ENCODE results near the gene CGB3. TPM values are rescaled to one million over a fixed set of nuclear protein-coding genes. Genes with fewer than 3 reads are reported as not detected.

CGB3 gene
- total RNA-seq, 1 experiment from 2014 or later, result not detected

GRCh38 chr19:49016067-49016839 is 7.9 kb downstream of the CGB3 start:
- DNase-seq (ENCODE audit: low read depth), result no peak

- no peak for DNase-seq (ENCODE audit: low read depth)
Measured at GRCh38 chr19:49014870-49015255, 9.3 kb downstream of the CGB3 start.

GRCh38 chr19:49014123-49014869 is 9.8 kb downstream of the CGB3 start:
- DNase-seq (ENCODE audit: low read depth), result no peak

DNA sequence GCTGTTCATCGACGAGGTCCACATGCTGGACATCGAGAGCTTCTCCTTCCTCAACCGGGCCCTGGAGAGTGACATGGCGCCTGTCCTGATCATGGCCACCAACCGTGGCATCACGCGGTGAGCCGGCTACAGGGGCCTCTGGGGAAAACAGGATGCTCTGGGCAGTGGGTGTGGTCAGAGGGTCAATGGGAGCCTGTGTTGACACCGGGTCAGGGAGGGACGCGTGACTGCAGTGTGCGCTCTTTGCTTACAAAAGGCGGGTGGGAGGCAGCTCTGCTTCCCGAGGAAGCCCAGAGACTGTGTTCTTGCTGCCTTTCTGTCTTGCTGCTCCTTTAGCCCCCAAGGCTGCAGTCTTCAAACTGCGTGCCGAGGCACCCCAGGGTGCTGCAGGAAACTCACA is 12.9 kb downstream of the CGB3 start:
- no peak for DNase-seq (ENCODE audit: low read depth)

- no peak for DNase-seq (ENCODE audit: low read depth)
Measured at GRCh38 chr19:49010453-49010852, 13.7 kb downstream of the CGB3 start.

DNA sequence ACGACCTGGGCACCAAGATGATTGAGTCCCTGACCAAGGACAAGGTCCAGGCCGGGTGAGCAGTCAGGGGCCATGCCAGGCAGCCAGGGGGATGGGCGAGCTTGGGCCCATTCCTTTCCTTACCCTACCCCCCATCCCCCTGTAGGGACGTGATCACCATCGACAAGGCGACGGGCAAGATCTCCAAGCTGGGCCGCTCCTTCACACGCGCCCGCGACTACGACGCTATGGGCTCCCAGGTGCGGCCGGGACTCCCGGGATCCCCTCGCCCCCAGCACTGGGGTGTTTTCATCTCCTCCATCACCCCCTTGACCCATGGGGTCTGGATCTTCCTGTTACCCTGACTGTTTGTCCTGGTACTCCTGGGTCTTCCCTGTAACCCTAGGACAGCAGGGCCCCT is 14.3 kb downstream of the CGB3 start:
- no peak for DNase-seq (ENCODE audit: low read depth)

DNA sequence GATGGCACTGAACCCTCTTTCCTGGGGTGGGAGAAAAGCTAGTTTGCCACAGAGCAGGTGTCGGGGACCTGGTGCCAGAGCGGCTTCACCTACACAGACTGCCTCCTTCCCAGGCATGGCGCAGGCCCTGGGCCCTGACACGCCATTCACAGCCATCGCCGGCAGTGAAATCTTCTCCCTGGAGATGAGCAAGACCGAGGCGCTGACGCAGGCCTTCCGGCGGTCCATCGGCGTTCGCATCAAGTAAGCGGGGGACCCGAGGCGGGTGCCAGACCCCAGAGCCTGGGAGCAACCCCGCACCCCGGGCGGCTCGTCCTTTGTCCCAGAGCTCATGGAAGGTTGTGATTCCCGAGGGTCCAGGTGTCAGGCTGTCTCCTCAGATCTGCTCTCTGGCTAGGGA is 17.2 kb downstream of the CGB3 start:
- no peak for DNase-seq (ENCODE audit: low read depth)

GRCh38 chr19:49004964-49005614 is 19.0 kb downstream of the CGB3 start:
- no peak for DNase-seq (ENCODE audit: low read depth)

DNA sequence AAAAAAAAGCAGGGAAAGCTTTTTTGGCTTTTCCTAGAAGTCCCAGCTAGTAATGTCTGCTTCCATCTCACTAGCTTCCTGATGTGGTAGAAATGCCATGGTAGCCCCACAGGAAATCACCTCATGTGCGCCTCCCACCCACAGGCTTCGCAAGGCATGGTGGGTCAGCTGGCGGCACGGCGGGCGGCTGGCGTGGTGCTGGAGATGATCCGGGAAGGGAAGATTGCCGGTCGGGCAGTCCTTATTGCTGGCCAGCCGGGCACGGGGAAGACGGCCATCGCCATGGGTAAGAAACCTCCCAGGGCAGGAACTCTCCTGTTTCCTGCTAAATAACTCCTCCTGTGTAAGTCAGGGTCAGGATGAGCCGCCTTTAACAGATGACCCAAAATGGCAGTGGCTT is 20.0 kb downstream of the CGB3 start:
- DNase-seq (ENCODE audit: low read depth), result no peak

DNA sequence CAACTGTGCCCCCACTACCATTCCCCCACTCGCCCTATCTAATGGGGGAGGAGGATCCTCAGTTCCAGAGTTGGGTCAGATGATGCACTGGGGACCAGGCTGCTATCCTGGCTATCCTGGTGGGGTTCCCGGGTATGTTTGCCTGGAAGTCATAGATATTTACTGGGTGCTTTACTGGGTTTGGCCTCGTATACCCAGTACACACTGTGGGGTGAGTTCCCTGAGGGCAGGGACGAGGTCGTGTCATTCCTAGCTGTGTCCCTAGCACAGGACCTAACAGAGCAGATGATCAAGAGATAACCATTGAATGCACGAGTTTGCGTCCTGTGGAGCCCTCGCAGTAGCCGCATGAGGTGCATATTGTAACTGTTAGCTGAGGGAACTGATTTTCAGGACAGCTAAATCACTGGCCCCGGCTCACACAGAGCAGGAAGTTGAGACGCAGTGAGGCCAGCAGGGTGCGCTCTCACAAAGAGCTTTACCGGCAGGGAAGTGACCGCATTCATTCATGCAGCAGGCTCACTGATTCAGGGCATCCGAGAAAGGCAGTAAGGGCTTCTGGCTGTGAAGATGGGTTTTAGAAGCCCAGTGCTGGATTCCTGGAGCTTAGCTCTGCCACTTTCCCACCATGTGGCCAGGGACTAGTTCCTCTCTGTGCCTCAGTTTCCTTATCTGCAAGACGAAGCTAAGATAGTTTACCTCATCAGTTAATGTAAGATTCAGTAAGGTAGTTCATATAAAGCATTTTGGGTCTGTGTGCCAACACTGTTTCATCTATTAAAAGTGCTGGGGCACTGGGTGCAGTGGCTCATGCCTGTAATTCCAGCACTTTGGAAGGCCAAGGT is 24.4 kb downstream of the CGB3 start:
- DNase-seq (ENCODE audit: low read depth), result peak; percentile 54

- peak; percentile 61 for DNase-seq (ENCODE audit: low read depth)
Measured at GRCh38 chr19:48997972-48998371, 26.2 kb downstream of the CGB3 start.

DNA sequence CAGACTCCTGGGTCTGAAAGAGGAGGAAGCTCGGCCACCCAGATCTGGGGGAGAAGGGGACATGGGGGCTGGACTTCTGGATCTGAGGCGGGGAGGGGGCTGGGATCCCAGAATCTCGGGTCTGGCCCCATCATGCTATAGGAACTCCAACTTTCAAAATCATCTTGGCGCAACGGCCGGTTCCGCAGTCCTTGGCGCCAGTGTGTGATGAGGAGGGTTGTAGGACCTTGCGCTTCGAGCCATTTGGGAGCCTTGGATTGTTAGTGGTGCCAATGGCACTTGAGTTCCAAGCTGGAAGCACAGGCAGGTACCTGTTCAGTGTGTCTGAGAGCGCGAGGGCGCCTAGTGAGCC is 30.1 kb downstream of the CGB3 start:
- no peak for DNase-seq (ENCODE audit: low read depth)

GRCh38 chr19:48993175-48994034 is 30.7 kb downstream of the CGB3 start, which contains the start of the genes GYS1 and RUVBL2:
GYS1 (minus strand) TSS chr19:48993309; CDS start chr19:48993112, 197 bp downstream.
RUVBL2 (plus strand) TSS chr19:48993887; CDS start chr19:48993912, 25 bp downstream.
- peak; percentile 100 for DNase-seq (ENCODE audit: low read depth)

- no peak for DNase-seq (ENCODE audit: low read depth)
Measured at GRCh38 chr19:48992581-48993174, 31.5 kb downstream of the CGB3 start.

DNA sequence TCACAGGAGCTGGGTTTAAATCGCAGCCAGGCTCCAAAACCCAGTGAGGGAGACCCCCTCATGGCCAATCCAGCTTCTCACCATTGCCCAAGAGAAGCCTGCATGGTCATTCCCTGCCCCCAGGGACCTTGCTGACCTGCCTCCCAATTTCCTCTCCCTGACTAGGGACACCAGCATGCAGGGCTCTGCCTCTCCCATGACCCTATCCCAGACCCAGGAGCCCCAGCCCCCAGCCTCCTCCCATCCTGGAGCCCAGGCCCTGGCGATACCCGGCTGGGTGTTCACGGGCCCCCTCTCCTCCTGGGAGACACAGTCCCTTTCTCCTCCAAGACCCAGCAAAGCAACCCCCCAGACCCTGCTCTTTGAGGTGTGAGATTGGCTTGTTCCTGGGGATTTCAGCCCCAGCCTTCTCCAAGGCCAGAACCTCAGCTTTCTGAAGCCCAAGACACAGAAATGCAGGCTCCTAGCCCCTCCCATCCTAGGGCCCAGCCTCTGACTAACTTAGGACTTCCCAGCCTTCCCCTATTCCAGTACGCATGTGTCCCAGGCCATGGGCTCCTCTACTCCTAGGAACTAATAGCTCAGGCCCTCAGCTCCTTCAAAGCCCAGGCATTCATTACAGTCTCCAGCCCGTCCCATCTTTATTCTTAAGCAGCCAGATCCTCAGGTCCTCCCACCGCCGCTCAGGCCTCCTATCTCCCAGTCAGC is 32.1 kb downstream of the CGB3 start:
- DNase-seq (ENCODE audit: low read depth), result peak; percentile 81

DNA sequence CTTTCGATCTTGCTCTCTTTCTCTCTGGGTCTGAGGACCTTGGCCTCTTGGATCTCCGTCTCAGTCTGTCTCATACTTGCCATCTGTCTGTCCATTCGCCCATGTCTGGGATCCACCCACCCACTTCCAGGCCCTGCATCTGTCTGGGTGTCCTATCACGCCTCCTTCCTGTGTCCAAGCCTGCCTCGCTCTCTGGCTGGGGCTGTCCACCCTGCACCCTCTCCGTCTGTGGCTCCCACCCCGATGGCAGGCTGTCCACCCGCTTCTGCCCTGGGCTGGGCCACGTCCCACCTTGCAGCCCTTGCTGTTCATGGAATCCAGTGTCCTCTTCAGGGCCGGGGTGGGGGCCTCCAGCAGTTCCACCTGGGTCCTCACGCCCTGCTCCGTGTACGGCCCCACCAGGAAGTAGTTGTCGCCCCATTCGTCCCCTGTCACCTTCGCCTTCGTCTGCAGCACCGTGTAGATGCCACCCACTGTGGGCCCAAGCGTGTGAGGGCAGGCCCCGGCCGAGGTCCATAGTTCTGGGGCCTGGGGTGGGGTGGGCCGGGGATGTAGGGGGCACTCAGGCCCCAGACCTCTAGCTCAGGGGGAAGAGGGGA is 33.0 kb downstream of the CGB3 start:
- no peak for DNase-seq (ENCODE audit: low read depth)

DNA sequence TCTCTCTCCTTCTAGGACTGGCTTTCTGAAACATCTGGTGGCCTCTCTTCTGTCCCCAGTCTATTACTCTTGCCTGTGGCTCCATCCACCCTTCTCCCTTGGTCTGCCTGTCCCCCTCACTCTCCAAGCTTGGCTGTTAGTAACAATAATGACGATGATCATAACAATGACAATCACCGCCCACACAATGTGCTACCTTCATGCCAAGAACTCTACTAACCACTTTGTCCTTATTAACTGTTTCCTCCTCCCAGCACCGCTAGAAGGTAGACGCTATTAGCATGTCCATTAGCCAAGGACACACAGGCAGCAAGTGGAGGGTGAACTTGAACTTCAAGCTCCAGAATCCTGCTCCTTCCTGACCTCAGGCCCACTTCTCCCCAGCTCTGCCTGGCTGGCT is 33.7 kb downstream of the CGB3 start:
- DNase-seq (ENCODE audit: low read depth), result no peak

- no peak for DNase-seq (ENCODE audit: low read depth)
Measured at GRCh38 chr19:48989701-48990291, 34.3 kb downstream of the CGB3 start.
